OCI-M1 (cell line): ENCODE measurements around the gene ST6GALNAC5.
"Not testable (repeated sequence)": the region's sequence is repeated elsewhere in the genome, so short reads cannot be mapped to it uniquely, and the experiment has no call there.

ENCODE experiments used
- DNase-seq: peaks from one replicate; lab custom pipeline; 2025; lab: John Stamatoyannopoulos, UW

ST6GALNAC5 gene

DNA sequence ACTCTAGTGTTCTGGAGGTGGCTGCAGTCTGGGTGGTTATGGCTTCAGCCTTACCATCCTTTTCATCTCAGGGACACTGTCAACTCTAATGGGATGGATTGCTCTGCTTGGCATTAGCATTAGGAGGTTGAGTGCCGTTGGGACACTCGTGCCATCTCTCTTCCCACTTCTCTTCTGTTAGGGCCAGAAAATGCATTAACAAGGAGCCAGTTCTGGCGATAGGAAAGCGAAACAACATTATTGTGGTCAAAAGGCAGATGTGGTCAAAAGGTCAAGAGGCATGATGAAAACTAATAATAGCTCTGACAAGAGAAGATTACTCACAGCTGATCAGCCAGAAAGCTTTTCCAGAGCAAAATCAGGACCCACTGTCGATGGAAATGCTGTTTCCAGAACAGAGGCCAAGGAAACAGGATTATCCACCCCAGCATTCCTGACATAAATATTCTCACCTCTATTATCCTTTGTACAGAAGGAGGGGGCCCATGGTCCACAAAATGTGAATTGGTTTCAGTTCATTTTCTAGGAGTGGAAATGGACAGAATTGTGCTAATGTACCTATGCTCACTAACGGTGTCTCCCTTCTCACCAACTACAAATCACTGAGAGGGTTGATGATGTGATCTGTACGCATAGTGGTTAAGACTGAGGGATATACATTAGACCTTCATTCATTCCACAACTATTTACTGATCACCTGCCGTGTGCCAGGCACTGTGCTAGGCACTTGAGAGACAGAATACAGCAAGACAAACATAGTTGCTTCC, 72.0 kb downstream of the ST6GALNAC5 start:
- DNase-seq, result peak; percentile 81

DNA sequence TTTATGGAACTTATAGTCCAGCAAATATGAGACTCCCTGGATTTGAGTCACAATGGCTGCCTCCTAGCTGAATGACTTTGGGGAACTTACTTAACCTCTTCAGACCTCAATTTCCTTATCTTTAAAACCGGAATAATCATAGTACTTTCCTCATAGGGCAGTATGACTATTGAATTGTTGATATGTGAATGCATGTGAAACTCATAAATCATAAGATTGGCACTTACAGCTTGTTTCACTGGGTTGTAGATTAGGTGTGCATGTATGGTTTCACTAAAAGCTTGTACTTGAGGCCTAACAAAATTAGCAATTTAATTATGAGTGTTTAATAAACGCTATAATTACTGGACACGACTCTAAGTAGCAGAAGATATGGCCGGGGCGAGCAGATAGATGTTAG, 72.5 kb downstream of the ST6GALNAC5 start:
- peak; percentile 47 for DNase-seq

DNA sequence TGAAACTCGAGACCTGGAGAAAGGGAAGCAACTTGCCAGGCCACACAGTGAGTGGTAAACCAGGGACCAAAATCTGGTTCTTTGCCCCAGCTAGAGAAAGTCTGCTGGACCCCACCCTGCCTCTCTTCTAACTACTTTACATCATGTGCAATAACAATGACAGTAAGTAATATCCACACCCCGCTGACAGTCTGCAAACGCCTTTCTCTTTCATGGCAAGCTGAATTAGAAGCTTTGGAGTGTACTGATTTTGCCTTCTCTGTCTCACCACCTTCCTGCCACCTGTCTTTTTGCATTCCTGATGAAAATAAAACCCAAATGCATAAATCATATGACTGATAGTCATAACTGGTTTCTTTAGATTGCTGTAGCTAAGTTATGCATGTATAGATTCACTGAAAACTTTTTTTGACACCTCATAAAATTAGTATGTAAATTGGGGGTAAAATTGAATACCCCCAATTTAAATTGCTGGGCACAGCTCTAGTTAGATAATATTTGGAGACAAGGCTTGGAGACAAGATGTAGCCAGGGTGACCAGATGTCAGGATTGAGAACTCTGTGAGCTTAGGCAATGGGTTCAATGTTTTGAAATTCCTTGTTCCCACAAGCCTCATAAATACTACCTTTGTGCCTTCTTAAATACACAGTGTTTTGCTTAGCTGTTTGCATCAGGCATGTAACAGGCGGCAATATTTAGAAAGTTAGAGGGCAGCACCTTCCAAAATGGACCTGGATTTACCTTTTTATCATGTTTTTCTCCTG, 73.5 kb downstream of the ST6GALNAC5 start:
- DNase-seq, result no peak

DNA sequence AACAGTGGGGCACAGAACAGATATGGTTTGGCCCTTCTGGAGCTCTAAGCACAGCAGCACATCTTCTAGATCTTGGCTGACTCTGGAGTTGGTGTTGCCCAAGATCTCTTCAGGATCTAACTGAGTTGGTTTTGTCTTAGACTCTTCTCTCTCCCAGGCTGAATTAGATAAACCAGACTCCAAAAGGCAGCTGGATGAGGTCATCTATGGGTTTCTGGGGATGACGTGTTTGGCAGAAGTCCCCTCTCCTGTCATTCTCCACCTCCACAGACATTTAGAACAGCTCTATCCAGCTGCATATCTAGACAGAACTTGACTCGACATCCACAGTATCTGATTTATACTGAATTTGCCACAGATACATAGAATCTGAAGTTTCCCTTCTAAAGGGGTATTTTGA, 75.3 kb downstream of the ST6GALNAC5 start:
- peak; percentile 40 for DNase-seq

DNA sequence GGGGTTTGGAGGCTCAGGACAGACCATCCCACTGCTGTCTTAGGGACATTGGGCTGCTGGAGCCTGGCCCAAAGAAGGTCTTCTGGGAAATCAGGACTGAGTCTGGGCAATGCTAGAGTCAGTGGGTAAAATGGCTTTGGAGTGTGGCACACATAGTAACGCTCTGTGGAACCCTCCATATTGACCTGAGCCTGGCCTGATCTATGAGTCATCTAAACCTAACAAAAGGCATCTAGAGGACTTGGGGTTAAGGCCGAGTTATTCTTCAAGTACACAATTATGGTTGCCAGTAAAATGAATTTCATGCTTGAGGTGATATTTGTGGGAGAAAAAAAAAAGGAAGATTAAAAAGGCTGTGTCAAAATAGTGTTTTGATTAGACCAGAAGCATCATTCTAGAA, 77.7 kb downstream of the ST6GALNAC5 start:
- no peak for DNase-seq

DNA sequence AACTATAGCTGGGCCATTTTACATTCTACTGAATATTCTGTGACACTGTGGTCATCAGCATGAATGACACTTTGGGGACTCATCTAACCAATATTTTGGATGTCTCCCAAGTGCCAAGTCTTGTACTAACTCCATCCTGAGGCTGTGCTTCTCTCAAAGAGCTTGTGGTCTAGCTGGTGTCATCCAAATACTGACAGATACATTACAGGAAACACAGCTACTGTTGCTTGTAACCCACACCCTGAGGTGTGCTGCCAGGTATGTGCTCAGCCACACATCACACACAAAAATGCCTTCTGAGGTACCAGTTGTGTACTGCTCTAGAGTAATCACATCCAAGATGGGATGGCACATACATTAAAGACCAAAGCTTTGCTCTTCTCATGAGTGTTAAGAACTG, 81.6 kb downstream of the ST6GALNAC5 start:
- no peak for DNase-seq

DNA sequence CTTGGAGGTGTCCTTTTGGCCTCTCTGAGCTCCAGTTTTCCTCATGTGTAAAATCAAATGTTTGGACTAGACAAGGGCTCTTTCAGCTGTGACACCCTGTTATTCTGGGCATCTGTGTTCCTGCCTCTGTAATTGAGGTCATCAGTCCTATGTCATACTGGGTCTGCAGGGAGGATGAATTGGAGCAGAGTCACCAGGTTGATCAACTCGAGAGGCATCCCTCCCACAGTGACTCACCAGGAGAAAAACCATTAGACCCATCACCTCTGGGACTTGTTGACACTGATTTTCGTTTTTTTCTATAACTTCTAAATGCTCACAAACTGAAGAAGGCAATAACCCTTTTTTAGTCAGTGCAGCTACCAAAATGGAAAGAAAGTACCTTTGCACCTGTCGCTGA, 82.2 kb downstream of the ST6GALNAC5 start:
- DNase-seq, result no peak

DNA sequence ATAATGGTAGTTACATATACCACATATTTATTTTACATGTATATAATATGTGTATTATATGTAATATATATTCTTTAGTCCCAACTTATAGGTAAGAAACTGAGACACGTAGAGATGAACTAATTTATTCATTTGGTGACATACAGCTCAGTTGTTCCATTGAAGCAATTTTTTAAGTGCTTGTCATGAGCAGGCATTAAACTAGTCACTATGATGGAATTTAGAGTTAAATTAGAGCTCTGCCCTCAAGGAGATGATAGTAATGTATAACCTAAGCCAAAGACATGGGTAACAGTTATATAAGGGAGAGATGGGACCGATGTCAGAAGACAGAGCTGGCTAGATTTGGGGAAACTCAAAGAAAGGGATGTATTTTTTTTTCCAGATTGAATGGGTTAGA, 83.0 kb downstream of the ST6GALNAC5 start:
- DNase-seq, result no peak

DNA sequence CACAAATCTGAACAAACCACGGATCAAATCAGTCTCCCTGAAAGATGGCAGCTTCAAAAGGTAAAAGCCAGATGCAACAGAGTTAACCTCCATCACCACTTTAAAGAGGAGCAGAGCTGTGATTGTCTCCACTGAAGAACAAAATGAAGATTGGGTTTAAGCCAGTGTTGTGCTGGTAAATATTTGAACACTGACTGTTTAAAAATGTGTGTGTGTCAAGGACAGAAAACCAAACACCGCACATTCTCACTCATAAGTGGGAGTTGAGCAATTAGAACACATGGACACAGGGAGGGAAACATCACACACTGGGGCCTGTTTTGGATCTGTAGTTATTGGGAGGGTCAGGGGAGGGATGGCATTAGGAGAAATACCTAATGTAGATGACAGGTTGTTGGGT, 83.9 kb downstream of the ST6GALNAC5 start:
- no peak for DNase-seq

DNA sequence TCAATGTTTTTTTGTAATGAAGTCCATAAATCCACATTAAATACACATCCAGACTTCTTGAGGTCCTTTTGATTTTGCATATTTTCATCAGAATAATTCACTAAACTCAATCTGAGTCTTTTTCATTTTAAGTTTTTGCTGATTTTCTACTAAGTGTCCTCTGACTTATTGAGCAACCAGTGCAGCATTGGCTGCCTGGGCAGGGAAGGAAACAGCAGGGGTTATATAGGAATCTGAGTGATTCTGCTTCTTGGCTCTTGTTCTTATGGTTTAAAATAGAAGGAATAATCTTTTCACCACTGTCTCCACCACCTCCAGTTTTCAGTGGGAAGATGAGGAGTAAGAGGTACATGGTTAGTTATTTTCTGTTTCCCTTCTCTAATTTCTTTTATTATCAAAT, 88.4 kb downstream of the ST6GALNAC5 start:
- DNase-seq, result no peak

DNA sequence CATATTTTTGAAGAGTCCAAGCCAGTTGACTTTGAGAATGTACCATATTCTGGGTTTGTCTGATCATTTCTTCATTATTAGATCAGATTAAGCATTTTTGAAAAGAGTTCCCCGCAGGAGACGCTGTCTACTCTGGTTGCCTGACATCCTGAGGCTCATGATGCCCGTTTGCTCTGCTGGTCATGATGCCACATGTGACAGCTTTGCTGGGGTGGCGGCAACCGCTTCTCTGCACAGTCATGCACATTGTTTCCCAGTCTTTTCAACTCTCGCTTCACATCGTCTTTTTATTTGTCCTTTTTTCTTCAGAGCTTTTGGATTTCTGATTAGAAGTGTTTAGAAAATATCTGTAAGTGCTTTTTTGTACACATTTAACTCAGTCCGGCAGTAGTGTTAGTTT, 90.7 kb downstream of the ST6GALNAC5 start:
- no peak for DNase-seq

DNA sequence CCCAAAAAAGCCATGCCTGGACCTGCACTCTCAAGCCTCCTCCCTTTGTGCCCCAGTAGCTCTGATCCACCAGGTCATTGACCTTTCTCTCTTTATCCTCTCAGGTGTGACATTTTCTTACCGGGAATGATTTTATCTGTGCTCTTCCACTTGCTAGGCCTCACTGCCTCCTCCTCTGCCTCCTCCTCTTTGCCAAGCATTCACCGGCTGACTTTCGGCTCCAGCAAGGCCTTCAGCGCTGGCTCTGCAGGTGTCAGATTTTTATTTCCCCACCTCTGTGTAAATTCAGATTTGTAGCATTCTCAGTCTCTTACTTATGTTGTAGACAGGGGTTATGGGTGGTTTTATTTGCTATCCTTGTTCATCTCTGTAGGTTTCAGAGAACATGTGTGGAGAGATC, 91.5 kb downstream of the ST6GALNAC5 start:
- no peak for DNase-seq

DNA sequence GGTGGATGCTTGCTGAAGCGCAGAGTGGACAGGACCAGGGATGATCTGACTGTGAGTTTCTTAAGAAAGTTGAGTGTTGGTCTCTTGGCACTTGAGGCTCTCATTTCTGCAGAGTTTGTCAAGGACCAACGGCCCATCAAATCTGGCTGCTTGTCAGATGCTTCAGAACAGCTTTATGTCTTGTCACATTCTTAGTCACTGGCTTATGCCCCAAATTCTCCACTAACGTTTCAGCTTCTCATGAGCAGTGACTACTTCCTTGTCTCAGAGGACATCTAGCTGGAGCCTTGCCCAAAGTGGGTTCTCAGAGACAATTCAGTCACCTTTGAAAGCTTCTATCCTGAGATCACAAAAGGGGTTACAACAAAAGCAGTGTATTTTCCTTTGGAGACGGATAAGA, 92.3 kb downstream of the ST6GALNAC5 start:
- no peak for DNase-seq

DNA sequence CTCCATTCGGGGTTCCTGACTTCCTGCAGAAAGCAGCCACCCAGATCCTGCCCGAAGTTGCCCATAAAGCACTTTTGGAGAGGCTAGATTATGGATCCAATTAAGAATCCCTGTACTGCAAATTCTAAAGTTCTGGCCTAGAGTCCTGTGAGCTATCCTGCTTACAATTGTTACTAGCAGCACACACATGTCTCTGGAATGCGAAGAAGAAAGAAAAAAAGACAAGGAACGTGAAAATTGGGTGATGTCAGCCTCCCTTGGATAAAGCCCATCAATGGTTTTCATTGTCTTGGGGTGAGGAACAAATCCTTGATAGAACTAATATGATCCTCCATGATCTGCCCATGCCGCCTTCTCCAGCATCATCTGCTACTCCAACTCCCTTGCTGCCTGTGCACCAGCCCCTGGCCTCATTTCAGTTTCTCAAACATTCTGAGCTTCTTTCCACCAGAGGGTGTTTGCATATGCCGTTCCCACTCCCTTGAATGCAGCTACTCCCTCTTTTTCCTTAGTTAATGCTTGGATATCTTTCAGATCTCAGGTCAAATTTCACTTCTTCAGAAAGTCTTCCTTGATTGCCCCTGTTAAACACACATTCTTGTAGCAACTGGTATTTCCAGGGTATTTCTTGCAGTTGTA, 94.0 kb downstream of the ST6GALNAC5 start:
- no peak for DNase-seq

DNA sequence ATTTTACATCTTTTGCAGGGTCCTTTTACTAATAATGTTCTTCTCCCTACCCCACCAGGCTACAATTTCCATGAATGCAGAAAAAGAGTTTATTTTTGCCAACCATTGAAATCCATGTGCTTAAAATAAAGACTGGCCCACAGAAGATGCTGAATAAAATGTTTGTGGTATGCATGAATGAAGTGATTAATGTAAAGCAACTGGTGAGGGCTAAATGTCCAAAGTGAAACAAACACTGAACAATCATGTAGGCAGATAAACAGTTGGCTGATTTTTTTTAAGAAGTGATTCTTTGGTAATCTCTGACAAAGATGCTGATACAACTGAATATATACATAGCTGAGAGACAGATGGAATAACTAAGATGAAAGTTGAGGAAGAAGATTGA, 94.5 kb downstream of the ST6GALNAC5 start:
- no peak for DNase-seq

DNA sequence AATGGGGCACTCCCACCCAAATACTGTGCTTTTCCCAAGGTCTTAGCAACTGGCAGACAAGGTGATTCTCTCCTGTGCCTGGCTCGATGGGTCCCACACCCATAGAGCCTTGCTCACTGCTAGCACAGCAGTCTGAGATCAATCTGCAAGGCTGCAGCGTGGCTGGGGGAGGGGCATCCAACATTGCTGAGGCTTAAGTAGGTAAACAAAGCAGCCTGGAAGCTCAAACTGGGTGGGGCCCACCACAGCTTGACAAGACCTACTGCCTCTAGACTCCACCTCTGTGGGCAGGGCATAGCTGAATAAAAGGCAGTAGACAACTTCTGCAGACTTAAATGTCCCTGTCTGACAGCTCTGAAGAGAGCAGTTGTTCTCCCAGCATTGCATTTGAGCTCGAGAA, 114.0 kb downstream of the ST6GALNAC5 start:
- DNase-seq, result not testable (repeated sequence)

DNA sequence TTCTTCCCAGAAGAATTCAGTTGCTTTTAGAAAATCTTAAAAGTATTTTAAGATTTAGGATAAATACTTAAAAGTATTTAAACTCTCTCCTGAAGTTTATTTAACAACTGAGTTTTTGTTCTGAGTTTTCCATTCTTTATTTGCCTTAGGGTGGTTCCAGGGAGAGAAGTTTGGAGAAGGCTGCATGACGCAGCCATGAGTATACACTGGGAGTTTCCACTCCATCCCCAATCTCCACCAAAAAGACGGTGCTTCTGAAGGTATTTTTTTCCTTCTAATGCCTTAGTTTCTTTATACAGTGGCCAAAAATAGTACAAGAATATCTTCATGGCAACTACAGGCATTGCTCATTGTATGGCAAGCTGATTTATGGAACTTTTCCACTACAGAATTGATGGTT, 122.7 kb downstream of the ST6GALNAC5 start:
- no peak for DNase-seq

DNA sequence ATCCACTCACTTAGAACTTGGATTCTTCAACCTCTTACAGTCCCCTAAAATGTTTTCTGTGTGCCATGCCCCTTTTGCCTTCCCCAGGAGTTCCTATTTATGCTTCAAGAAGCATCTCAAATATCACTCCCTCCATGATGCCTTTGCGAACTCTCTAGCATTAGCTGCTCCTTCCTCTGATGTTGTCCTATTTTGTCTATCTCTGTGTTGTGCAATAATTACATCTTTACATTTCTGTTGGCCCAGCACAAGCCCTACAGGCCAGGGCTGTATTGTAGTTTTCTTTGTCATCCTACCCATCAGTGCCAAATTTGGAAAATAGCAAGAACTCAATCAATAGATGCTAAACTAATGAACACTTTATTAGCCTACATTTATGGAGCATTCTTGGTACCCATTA, 125.8 kb downstream of the ST6GALNAC5 start:
- DNase-seq, result no peak

DNA sequence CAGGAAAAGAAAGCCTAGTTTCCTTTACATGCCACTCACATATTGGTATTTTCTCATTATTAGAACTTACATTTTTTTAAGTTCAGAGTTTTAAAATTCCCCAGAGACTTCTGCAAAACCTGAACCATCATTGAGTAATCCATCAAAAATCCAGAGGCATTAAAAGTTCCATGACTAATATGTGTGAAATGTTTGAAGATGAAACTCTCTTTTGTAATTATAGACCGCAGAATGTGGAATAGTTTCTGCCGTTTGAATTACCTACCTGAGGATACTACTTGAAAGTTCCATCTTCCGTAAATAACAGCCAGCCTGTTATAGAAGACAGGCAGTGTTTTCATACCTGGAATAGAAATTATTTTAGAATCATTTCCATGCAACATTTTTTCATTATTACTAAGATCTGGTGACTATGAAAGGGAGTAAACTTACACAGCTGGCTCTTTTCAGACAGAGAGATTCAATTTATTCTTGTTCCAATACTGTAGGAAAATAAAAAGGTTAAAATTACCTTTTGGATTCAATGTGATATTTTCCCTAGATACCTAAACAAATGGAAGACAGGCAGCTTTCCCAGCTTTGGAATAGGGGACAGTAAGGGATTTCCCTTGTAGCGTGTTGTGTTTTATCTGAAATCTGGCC, 131.4 kb downstream of the ST6GALNAC5 start:
- DNase-seq, result no peak

DNA sequence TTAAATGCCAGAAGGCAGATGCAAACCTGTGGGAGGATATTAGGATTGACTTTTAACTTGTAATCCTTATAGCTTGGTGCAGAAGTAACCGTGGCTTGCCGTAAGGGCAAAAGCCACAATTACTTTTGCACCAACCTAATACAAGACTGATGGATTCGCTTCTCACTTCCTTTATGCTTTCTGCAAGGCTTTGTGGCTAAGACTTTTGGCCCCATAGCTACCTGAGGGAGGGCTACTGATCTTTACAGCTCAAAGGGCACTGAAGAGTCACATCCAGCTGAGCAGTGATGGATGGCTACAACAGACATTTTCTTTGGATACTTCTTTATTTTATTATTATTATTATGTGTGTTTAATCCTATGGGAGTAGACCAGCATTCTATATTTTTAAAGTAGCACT, 140.4 kb downstream of the ST6GALNAC5 start:
- no peak for DNase-seq

DNA sequence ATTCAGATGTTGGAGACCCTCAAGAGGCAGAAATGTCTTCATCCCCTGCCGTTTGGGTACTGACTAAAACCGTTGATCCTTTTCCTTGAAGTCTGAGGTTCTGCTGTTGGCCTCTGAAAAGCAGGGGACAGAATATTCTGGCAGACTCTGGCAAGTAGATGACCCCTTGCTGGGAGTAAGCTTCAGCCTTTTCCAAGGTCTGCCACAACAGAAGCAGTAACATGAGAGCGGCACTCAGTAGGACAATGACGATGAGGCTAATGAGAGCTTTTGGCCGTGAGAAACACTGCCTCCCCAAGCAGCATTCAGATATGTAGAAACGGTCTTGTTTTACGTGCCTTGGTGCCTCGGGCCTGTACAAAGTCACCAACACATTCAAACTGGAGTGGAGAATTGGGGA, 143.7 kb downstream of the ST6GALNAC5 start:
- DNase-seq, result no peak

DNA sequence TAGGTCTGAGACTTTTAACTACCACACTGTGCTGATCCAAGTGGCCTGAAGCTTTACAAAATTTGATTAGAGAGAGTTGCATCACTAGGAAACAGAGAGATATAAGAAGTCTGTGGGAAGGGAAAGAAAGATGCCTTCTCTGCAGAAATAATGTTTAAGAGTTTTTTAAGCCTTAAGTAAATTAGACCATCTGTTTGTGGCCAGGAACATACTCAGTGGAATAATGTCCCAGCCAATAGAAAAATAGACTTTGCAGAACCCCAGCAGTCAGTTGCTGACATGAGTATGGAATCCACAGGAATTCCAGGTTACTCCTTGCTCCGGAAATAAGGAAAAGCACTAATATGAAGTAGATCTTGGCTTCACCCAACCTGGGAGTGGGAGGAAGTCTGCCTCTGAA, 144.8 kb downstream of the ST6GALNAC5 start:
- DNase-seq, result no peak
